IMR-90 (cell line): Measurements from ENCODE around the gene HSPA1A.

Source experiments
- BHLHE40 ChIP-seq: fragments of 150-350 bp; IDR thresholded peaks from 2 replicates; pipeline ENCODE4 v1.6.1; 2016; ENCODE audit warnings: mild to moderate bottlenecking, low read depth, low read length
- CHD1 ChIP-seq: IDR thresholded peaks from 2 replicates; pipeline ENCODE4 v1.6.1; 2012; ENCODE audit warnings: low read depth, low read length, improper control_type of control experiment
- CTCF ChIP-seq: conservative IDR thresholded peaks from 2 replicates; pipeline ENCODE4 v1.5.1; 2012; ENCODE audit warnings: mild to moderate bottlenecking, low read depth, low read length, improper control_type of control experiment
- ELK1 ChIP-seq: fragments of 150-350 bp; IDR thresholded peaks from 2 replicates; pipeline ENCODE4 v1.6.1; 2016; ENCODE audit warnings: low read depth, mild to moderate bottlenecking, low read length, moderate library complexity, borderline replicate concordance
- MAFK ChIP-seq: IDR thresholded peaks from 2 replicates; pipeline ENCODE4 v1.6.1; 2012; ENCODE audit warnings: low read depth, low read length, improper control_type of control experiment
- MXI1 ChIP-seq: IDR thresholded peaks from 2 replicates; pipeline ENCODE4 v1.6.1; 2012; ENCODE audit warnings: low read depth, mild to moderate bottlenecking, low read length, moderate library complexity, borderline replicate concordance
- POLR2A ChIP-seq: IDR thresholded peaks from 2 replicates; pipeline ENCODE4 v1.6.1; 2012; ENCODE audit warnings: mild to moderate bottlenecking, low read depth, low read length
- RAD21 ChIP-seq: IDR thresholded peaks from 2 replicates; pipeline ENCODE4 v1.6.1; 2012; ENCODE audit warnings: low read length, improper control_type of control experiment
- RCOR1 ChIP-seq: IDR thresholded peaks from 2 replicates; pipeline ENCODE4 v1.6.1; 2012; ENCODE audit warnings: mild to moderate bottlenecking, low read length, improper control_type of control experiment; ENCODE audit not compliant: insufficient replicate concordance
- RFX5 ChIP-seq: IDR thresholded peaks from 2 replicates; pipeline ENCODE4 v1.8.0; 2012; ENCODE audit warnings: low read depth, mild to moderate bottlenecking, low read length, moderate library complexity
- SMC3 ChIP-seq: fragments of 150-350 bp; IDR thresholded peaks from 2 replicates; pipeline ENCODE4 v1.6.1; 2016; ENCODE audit warnings: low read depth, mild to moderate bottlenecking, antibody characterized with exemption, low read length, moderate library complexity
- USF2 ChIP-seq: fragments of 150-350 bp; IDR thresholded peaks from 2 replicates; pipeline ENCODE4 v1.6.1; 2017; ENCODE audit warnings: mild to moderate bottlenecking, antibody characterized with exemption, low read length, low read depth

GRCh38 chr6:31842053-31842452, 26.7 kb downstream of the HSPA1A start:
- no peak for TF ChIP-seq POLR2A
- TF ChIP-seq CTCF, result no peak
- TF ChIP-seq RCOR1, result no peak
- TF ChIP-seq MAFK, result no peak
- no peak for TF ChIP-seq USF2
- TF ChIP-seq BHLHE40, result no peak
- no peak for TF ChIP-seq SMC3
- TF ChIP-seq RAD21, result no peak
- no peak for TF ChIP-seq RFX5
- no peak for TF ChIP-seq CHD1
- TF ChIP-seq MXI1, result no peak
- no peak for TF ChIP-seq ELK1
